Measurements from ENCODE around the gene RABL2B. TPM values are rescaled to one million over a fixed set of nuclear protein-coding genes. Genes with fewer than 3 reads are reported as not detected.

Gene RABL2B
- total RNA-seq, 1 experiment from 2014 or later = 36.7 TPM

GRCh38 chr22:50718352-50718709 is 65.1 kb downstream of the RABL2B start:
- H3K4me2 ChIP-seq (ENCODE audit: low read length) = no peak overlapping the region
- H4K20me1 ChIP-seq (ENCODE audit: insufficient read depth) = no peaks in the 10 kb centered on the region
- TF ChIP-seq CTCF (IDR thresholded peaks at IDR 0.05 in 2 of 3, conservative IDR thresholded peaks at IDR 0.05 in 1 of 3; ENCODE audit: borderline replicate concordance in 1 of 3, insufficient read depth in 1 of 3, low read depth in 2 of 3, low read length in 2 of 3) = no peak
- no peak for TF ChIP-seq SP1 (IDR thresholded peaks at IDR 0.05; ENCODE audit: low read depth)
- TF ChIP-seq SIN3A (IDR thresholded peaks at IDR 0.05; ENCODE audit: low read depth) = no peak
- TF ChIP-seq ELF1 (IDR thresholded peaks at IDR 0.05; ENCODE audit: borderline replicate concordance, low read depth) = no peak
- no peak for TF ChIP-seq CBX3 (IDR thresholded peaks at IDR 0.05; ENCODE audit: low read depth)
- TF ChIP-seq YY1 (IDR thresholded peaks at IDR 0.05; ENCODE audit: extremely low read depth, insufficient replicate concordance, low read depth, low read length) = no peak
- TF ChIP-seq EGR1 (IDR thresholded peaks at IDR 0.05; ENCODE audit: low read depth) = no peak
- no peak for TF ChIP-seq POLR2A (IDR thresholded peaks at IDR 0.05; ENCODE audit: borderline replicate concordance, extremely low read depth, insufficient read depth, insufficient read length)
- TF ChIP-seq TCF7L2 (IDR thresholded peaks at IDR 0.05; ENCODE audit: borderline replicate concordance, extremely low read depth, insufficient read depth, insufficient read length) = no peak
- no peak for TF ChIP-seq EZH2 (IDR thresholded peaks at IDR 0.05)
- TF ChIP-seq EZH2phosphoT487 (IDR thresholded peaks at IDR 0.05; ENCODE audit: borderline replicate concordance) = no peak
- TF ChIP-seq CEBPB (IDR thresholded peaks at IDR 0.05; ENCODE audit: low read depth) = no peak
- no peaks in the 10 kb centered on the region for H3K9me2 ChIP-seq (ENCODE audit: insufficient read depth)
- no peaks in the 10 kb centered on the region for H3K4me1 ChIP-seq (ENCODE audit: control insufficient read depth in 1 of 2, insufficient read depth in 2 of 2, low read length in 2 of 2)
- DNase-seq (ENCODE audit: low read depth, low spot score) (no peak), ATAC-seq (no peak)
- H3K4me3 ChIP-seq (replicated peaks in 1 of 2; ENCODE audit: low read depth in 1 of 2, low read length in 2 of 2) = no peak overlapping the region
- no peaks in the 10 kb centered on the region for H3K79me2 ChIP-seq (ENCODE audit: insufficient read depth, low read length)
- CTCF ChIA-PET = no interaction called here
- H3K9me3 ChIP-seq (ENCODE audit: control insufficient read depth in 1 of 2, insufficient read depth in 1 of 2, low read depth in 1 of 2, low read length in 2 of 2) = no peaks in the 10 kb centered on the region
- H3K9ac ChIP-seq (ENCODE audit: low read length) = no peak overlapping the region
- POLR2A ChIA-PET = no interaction called here
- intact Hi-C loops (cut with micrococcal nuclease) = no loop called here
- RAD21 ChIA-PET (ENCODE audit: low non-redundant PET in 1 of 2, low total read pairs in 2 of 2, uncharacterized antibody in 2 of 2, unreplicated experiment in 2 of 2) = no interaction called here
- no TSS peak for BruUV-seq (replicated peaks)
- no peak overlapping the region for H2AFZ ChIP-seq (ENCODE audit: low read depth, low read length, poor library complexity, severe bottlenecking)
- H3K36me3 ChIP-seq (ENCODE audit: control insufficient read depth in 1 of 2, insufficient read depth in 2 of 2, low read length in 2 of 2) = no peaks in the 10 kb centered on the region; a peak in 1 of 4 replicates
- no peak overlapping the region for H3K27ac ChIP-seq (ENCODE audit: low read depth, low read length)
- H3K27me3 ChIP-seq (ENCODE audit: insufficient read depth, low read length) = no peaks in the 10 kb centered on the region
